Measurements from ENCODE around the gene CARMIL1.

Gene CARMIL1

GRCh38 chr6:25327432-25327831 is 48.3 kb downstream of the CARMIL1 start:
- no peak for TF ChIP-seq GATA1 (IDR thresholded peaks at IDR 0.05; ENCODE audit: low read depth, low read length)
- TF ChIP-seq POLR2A (IDR thresholded peaks at IDR 0.05; ENCODE audit: low read length), result no peak

GRCh38 chr6:25329161-25329817 is 50.1 kb downstream of the CARMIL1 start:
- TF ChIP-seq GATA1 (IDR thresholded peaks at IDR 0.05; ENCODE audit: low read depth, low read length) (no peak), POLR2A (IDR thresholded peaks at IDR 0.05; ENCODE audit: low read length) (no peak)
- DNase-seq, result no peak

More at GRCh38 chr6:25327432-25327831, 48.3 kb downstream of the CARMIL1 start:
- DNase-seq, result no peak

- DNase-seq, result no peak
- TF ChIP-seq GATA1 (IDR thresholded peaks at IDR 0.05; ENCODE audit: low read depth, low read length) (no peak), POLR2A (IDR thresholded peaks at IDR 0.05; ENCODE audit: low read length) (no peak)
These were observed 50.8 kb downstream of the CARMIL1 start for GRCh38 chr6:25329982-25330381.

- TF ChIP-seq GATA1 (IDR thresholded peaks at IDR 0.05; ENCODE audit: low read depth, low read length) (no peak), POLR2A (IDR thresholded peaks at IDR 0.05; ENCODE audit: low read length) (no peak)
- DNase-seq, result no peak
These were observed 51.9 kb downstream of the CARMIL1 start for GRCh38 chr6:25330796-25331685.

GRCh38 chr6:25332165-25332564 is 53.0 kb downstream of the CARMIL1 start:
- no peak for DNase-seq
- TF ChIP-seq POLR2A (IDR thresholded peaks at IDR 0.05; ENCODE audit: low read length) (no peak), GATA1 (IDR thresholded peaks at IDR 0.05; ENCODE audit: low read depth, low read length) (no peak)

GRCh38 chr6:25332655-25333071 is 53.5 kb downstream of the CARMIL1 start:
- DNase-seq, result no peak
- TF ChIP-seq POLR2A (IDR thresholded peaks at IDR 0.05; ENCODE audit: low read length), result no peak

- TF ChIP-seq GATA1 (IDR thresholded peaks at IDR 0.05; ENCODE audit: low read depth, low read length), result no peak
- TF ChIP-seq POLR2A (IDR thresholded peaks at IDR 0.05; ENCODE audit: low read length), result no peak
- no peak for DNase-seq
These were observed 54.3 kb downstream of the CARMIL1 start for GRCh38 chr6:25333471-25333870.

GRCh38 chr6:25334793-25335192 is 55.6 kb downstream of the CARMIL1 start:
- no peak for DNase-seq
- no peak for TF ChIP-seq GATA1 (IDR thresholded peaks at IDR 0.05; ENCODE audit: low read depth, low read length)
- no peak for TF ChIP-seq POLR2A (IDR thresholded peaks at IDR 0.05; ENCODE audit: low read length)

GRCh38 chr6:25336996-25337395 is 57.8 kb downstream of the CARMIL1 start:
- DNase-seq, result no peak
- TF ChIP-seq POLR2A (IDR thresholded peaks at IDR 0.05; ENCODE audit: low read length) (no peak), GATA1 (IDR thresholded peaks at IDR 0.05; ENCODE audit: low read depth, low read length) (no peak)

GRCh38 chr6:25337431-25337830 is 58.3 kb downstream of the CARMIL1 start:
- DNase-seq, result no peak
- TF ChIP-seq GATA1 (IDR thresholded peaks at IDR 0.05; ENCODE audit: low read depth, low read length), result no peak
- no peak for TF ChIP-seq POLR2A (IDR thresholded peaks at IDR 0.05; ENCODE audit: low read length)

GRCh38 chr6:25340431-25341202 is 61.4 kb downstream of the CARMIL1 start:
- no peak for TF ChIP-seq POLR2A (IDR thresholded peaks at IDR 0.05; ENCODE audit: low read length)
- TF ChIP-seq GATA1 (IDR thresholded peaks at IDR 0.05; ENCODE audit: low read depth, low read length), result no peak
- DNase-seq, result no peak

GRCh38 chr6:25341203-25341552 is 62.0 kb downstream of the CARMIL1 start:
- DNase-seq, result no peak
- TF ChIP-seq GATA1 (IDR thresholded peaks at IDR 0.05; ENCODE audit: low read depth, low read length) (no peak), POLR2A (IDR thresholded peaks at IDR 0.05; ENCODE audit: low read length) (no peak)

GRCh38 chr6:25341923-25342619 is 62.9 kb downstream of the CARMIL1 start:
- TF ChIP-seq POLR2A (IDR thresholded peaks at IDR 0.05; ENCODE audit: low read length) (no peak), GATA1 (IDR thresholded peaks at IDR 0.05; ENCODE audit: low read depth, low read length) (no peak)
- DNase-seq, result no peak
